ENCODE results near the gene C6orf89. TPM values are rescaled to one million over a fixed set of nuclear protein-coding genes. Genes with fewer than 3 reads are reported as not detected.

C6orf89 gene
- polyA plus RNA-seq, 1 donor from 2014 or later: 24.6 TPM

DNA sequence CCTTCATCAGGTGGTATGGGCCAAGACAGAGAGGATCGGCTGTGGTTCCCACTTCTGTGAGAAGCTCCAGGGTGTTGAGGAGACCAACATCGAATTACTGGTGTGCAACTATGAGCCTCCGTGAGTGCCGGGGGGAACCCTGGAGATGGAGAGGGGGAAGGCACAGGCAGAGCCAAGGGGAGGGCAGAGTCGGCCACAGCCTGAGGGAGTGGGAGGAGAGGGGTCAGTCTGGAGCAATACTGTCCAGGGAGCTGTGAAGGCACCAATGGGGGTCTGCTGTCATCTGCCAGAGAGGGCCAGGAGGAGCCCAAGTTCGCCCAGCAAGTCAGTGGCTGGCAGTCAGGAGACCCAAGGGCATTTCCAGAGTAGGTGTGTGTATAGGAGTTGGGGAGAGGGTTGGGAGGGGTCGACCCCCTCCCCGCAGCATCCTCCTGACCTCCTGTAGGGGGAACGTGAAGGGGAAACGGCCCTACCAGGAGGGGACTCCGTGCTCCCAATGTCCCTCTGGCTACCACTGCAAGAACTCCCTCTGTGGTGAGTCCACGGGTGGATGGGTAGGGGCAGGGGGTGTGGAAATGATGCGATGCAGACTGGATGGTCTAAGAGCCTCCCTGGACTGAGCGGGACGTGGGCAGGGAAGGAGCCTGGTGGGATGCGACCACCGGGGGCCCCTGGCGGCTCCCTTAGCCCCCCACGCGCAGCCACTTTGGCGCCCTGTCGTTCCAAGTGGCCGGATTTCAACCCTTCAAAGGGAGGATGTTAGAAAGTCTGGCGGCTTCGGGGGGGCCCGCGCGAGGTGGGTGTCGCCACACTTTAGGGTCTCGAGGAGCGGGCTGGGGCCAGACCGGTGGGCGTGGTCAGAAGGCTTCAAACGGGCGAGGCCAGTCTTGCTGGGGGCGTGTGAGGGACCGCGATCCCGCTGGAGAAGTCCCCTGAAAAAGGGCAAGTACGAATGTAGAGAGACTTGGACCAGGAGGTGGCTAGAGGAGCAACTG, 76.0 kb downstream of the C6orf89 start:
- H2AFZ ChIP-seq (ENCODE audit: low read depth, low read length): no peak overlapping the region
- H3F3A ChIP-seq (ENCODE audit: insufficient read depth, low read length, poor library complexity, severe bottlenecking): no peaks in the 10 kb centered on the region
- no peak overlapping the region for H3K4me3 ChIP-seq (ENCODE audit: low read length)
- H3K79me2 ChIP-seq (replicated peaks; ENCODE audit: insufficient read depth, low read length): no peaks in the 10 kb centered on the region
- H3K9me3 ChIP-seq (ENCODE audit: low read length): no peaks in the 10 kb centered on the region
- no peak overlapping the region for H3K9ac ChIP-seq (ENCODE audit: low read length)
- no peak overlapping the region for H3K4me2 ChIP-seq (ENCODE audit: low read length)
- H3K27me3 ChIP-seq (ENCODE audit: insufficient read depth, low read depth, low read length): no peaks in the 10 kb centered on the region
- TF ChIP-seq, protein P1, sequence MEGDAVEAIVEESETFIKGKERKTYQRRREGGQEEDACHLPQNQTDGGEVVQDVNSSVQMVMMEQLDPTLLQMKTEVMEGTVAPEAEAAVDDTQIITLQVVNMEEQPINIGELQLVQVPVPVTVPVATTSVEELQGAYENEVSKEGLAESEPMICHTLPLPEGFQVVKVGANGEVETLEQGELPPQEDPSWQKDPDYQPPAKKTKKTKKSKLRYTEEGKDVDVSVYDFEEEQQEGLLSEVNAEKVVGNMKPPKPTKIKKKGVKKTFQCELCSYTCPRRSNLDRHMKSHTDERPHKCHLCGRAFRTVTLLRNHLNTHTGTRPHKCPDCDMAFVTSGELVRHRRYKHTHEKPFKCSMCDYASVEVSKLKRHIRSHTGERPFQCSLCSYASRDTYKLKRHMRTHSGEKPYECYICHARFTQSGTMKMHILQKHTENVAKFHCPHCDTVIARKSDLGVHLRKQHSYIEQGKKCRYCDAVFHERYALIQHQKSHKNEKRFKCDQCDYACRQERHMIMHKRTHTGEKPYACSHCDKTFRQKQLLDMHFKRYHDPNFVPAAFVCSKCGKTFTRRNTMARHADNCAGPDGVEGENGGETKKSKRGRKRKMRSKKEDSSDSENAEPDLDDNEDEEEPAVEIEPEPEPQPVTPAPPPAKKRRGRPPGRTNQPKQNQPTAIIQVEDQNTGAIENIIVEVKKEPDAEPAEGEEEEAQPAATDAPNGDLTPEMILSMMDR (IDR thresholded peaks at IDR 0.05; ENCODE audit: poor library complexity, severe bottlenecking): no peak
- H4K20me1 ChIP-seq (ENCODE audit: insufficient read depth): no peaks in the 10 kb centered on the region
- H3K27ac ChIP-seq (ENCODE audit: low read length): no peak overlapping the region
- H3K9me2 ChIP-seq (ENCODE audit: insufficient read depth, low read length): no peaks in the 10 kb centered on the region
- no peaks in the 10 kb centered on the region for H3K36me3 ChIP-seq (ENCODE audit: insufficient read depth, low read length)

DNA sequence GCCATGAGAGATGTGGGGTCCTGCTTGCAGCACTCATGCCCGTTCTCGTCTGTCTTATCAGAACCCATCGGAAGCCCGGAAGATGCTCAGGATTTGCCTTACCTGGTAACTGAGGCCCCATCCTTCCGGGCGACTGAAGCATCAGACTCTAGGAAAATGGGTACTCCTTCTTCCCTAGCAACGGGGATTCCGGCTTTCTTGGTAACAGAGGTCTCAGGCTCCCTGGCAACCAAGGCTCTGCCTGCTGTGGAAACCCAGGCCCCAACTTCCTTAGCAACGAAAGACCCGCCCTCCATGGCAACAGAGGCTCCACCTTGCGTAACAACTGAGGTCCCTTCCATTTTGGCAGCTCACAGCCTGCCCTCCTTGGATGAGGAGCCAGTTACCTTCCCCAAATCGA, 77.1 kb downstream of the C6orf89 start:
- Histone ChIP-seq H3K4me3 (ENCODE audit: low read length) (peak overlapping the region; percentile 23), H3K4me2 (ENCODE audit: low read length) (no peak overlapping the region), H2AFZ (ENCODE audit: low read depth, low read length) (peak overlapping the region; percentile 32), H3K27me3 (ENCODE audit: insufficient read depth, low read depth, low read length) (no peaks in the 10 kb centered on the region), H3K27ac (ENCODE audit: low read length) (peak overlapping the region; percentile 49), H3K36me3 (ENCODE audit: insufficient read depth, low read length) (no peaks in the 10 kb centered on the region), H4K20me1 (ENCODE audit: insufficient read depth) (no peaks in the 10 kb centered on the region), H3K9ac (ENCODE audit: low read length) (no peak overlapping the region), H3K79me2 (replicated peaks; ENCODE audit: insufficient read depth, low read length) (no peaks in the 10 kb centered on the region), H3K9me3 (ENCODE audit: low read length) (no peaks in the 10 kb centered on the region), H3K9me2 (ENCODE audit: insufficient read depth, low read length) (no peaks in the 10 kb centered on the region), H3F3A (ENCODE audit: insufficient read depth, low read length, poor library complexity, severe bottlenecking) (no peaks in the 10 kb centered on the region)
- TF ChIP-seq POLR2AphosphoS5 (IDR thresholded peaks at IDR 0.05): no peak
- no peak for TF ChIP-seq EP300 (conservative IDR thresholded peaks at IDR 0.05; ENCODE audit: poor library complexity, severe bottlenecking)
- TF ChIP-seq TAF1 (IDR thresholded peaks at IDR 0.05; ENCODE audit: low read depth): no peak
- TF ChIP-seq, protein P1 (IDR thresholded peaks at IDR 0.05; ENCODE audit: poor library complexity, severe bottlenecking): no peak
- no peak for TF ChIP-seq RAD21 (conservative IDR thresholded peaks at IDR 0.05)
- TF ChIP-seq MXI1 (conservative IDR thresholded peaks at IDR 0.05; ENCODE audit: poor library complexity, severe bottlenecking): no peak
- TF ChIP-seq, protein P2, sequence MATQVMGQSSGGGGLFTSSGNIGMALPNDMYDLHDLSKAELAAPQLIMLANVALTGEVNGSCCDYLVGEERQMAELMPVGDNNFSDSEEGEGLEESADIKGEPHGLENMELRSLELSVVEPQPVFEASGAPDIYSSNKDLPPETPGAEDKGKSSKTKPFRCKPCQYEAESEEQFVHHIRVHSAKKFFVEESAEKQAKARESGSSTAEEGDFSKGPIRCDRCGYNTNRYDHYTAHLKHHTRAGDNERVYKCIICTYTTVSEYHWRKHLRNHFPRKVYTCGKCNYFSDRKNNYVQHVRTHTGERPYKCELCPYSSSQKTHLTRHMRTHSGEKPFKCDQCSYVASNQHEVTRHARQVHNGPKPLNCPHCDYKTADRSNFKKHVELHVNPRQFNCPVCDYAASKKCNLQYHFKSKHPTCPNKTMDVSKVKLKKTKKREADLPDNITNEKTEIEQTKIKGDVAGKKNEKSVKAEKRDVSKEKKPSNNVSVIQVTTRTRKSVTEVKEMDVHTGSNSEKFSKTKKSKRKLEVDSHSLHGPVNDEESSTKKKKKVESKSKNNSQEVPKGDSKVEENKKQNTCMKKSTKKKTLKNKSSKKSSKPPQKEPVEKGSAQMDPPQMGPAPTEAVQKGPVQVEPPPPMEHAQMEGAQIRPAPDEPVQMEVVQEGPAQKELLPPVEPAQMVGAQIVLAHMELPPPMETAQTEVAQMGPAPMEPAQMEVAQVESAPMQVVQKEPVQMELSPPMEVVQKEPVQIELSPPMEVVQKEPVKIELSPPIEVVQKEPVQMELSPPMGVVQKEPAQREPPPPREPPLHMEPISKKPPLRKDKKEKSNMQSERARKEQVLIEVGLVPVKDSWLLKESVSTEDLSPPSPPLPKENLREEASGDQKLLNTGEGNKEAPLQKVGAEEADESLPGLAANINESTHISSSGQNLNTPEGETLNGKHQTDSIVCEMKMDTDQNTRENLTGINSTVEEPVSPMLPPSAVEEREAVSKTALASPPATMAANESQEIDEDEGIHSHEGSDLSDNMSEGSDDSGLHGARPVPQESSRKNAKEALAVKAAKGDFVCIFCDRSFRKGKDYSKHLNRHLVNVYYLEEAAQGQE (IDR thresholded peaks at IDR 0.05; ENCODE audit: borderline replicate concordance): no peak
- no peak for TF ChIP-seq SMC3 (conservative IDR thresholded peaks at IDR 0.05; ENCODE audit: poor library complexity)
- TF ChIP-seq EZH2 (IDR thresholded peaks at IDR 0.05; ENCODE audit: borderline replicate concordance, insufficient read depth, low read length, poor library complexity, severe bottlenecking): no peak

Measured in neural cell (in vitro differentiated cells).